GM23248 (cell line): ENCODE measurements around the gene NFIA.

Source experiments
- EZH2 ChIP-seq: fragments of 200-600 bp; sonication (generic); IDR thresholded peaks from 2 replicates; pipeline ENCODE4 v1.6.1; 2018; ENCODE audit warnings: antibody characterized with exemption, mild to moderate bottlenecking; ENCODE audit not compliant: insufficient read depth, poor library complexity, severe bottlenecking
- EZH2phosphoT487 ChIP-seq: fragments of 200-600 bp; sonication (generic); IDR thresholded peaks from 2 replicates; pipeline ENCODE4 v1.6.1; 2018; ENCODE audit warnings: antibody characterized with exemption, moderate library complexity, mild to moderate bottlenecking, low read depth; ENCODE audit not compliant: insufficient read depth

- no peak for TF ChIP-seq EZH2
- TF ChIP-seq EZH2phosphoT487 = no peak
Measured at GRCh38 chr1:61132645-61133334, 50.4 kb downstream of the NFIA start.
